HG03442 (cell line): ENCODE data around the gene BCL11B.

Experiments
- ATAC-seq: cut with Tn5 transposase; IDR thresholded peaks from one replicate; pipeline ENCODE4 v1.9.1; 2021; ENCODE audit warnings: mild to moderate bottlenecking, moderate library complexity; ENCODE audit not compliant: unreplicated experiment

BCL11B gene

DNA sequence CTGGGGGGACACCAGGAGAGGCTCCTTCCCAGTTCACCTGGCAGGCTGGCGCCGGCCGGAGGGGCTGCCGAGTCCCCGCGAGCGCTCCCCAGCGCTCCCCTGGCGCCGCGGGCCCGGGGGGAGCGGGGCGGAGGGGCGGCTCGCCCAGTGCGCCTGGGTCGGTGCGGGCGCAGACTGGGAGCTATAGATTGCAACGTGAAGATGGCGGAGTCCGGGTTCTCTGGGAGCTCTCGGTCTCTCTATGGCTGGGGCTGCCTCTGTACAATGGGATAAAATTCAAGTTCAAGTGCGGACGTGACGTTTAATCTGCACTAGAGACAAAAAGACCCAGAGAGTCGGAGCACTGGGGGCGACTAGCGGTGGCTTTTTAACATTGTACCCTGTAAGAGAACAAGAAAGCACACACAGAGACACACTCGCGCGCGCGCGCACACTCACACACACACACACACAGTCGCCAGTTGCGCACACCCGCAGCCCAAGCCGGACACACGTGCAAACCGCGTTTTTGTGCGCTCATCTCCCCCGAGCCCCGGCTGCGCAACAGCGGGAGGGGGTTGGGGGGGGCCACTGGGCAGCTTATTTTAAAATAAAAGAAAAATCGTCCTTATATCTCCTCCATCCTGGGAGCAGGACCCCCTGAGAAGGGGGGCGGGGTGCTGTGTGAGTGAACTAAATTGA lies at the start of gene BCL11B:
BCL11B (minus strand) TSS at position 247 of the 681 bp plus-strand sequence. CDS start 979 bp downstream, outside the sequence.
- ATAC-seq = peak; percentile 87

GRCh38 chr14:99321236-99321925 lies 49.4 kb upstream of the BCL11B start:
- no peak for ATAC-seq

- no peak for ATAC-seq
These were observed 48.7 kb upstream of the BCL11B start for GRCh38 chr14:99320621-99321235.

GRCh38 chr14:99320105-99320572 lies 48.1 kb upstream of the BCL11B start:
- ATAC-seq = peak; percentile 60

GRCh38 chr14:99318959-99319295 lies 46.9 kb upstream of the BCL11B start:
- no peak for ATAC-seq

GRCh38 chr14:99318091-99318958 lies 46.3 kb upstream of the BCL11B start:
- no peak for ATAC-seq

DNA sequence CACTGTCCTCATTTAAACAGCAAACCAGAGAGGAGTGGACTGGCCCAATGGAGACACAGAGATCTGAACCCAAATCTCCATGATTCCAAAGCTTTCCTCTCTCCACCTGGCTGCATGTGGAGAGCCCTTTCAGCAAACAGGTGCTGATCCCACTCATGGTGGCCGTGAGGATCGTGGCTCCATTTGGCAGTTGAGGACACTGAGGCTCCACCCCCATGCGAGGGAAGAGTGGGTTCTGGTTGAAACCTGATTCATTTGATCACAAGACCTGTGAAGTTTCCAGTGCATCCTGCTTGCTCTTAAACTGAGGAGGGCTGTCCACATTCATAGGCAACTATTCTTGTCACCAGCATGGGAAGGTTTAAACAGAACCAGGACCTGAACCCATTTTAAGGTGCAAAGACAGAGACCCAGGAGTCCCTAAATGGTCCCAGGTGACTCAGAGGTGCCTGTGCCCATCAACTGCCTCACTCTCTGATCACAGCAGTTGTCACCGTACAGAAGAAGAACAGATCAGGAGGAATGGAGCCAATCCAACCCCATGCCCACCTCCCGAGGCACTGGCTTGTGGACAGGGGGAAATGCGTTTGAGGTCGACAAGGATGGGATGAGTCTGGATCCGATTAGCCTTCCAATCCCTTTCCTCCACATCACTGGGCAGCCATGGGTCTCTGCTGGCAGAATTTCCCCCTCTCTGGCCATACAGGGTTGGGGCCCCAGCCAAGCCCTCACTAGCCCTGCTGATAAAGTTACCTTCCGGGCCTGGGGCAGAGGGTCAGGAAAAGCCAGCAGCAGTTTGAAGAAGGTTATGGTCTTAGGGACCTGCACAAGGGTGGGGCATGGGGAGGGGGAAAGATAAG lies 45.5 kb upstream of the BCL11B start:
- no peak for ATAC-seq

DNA sequence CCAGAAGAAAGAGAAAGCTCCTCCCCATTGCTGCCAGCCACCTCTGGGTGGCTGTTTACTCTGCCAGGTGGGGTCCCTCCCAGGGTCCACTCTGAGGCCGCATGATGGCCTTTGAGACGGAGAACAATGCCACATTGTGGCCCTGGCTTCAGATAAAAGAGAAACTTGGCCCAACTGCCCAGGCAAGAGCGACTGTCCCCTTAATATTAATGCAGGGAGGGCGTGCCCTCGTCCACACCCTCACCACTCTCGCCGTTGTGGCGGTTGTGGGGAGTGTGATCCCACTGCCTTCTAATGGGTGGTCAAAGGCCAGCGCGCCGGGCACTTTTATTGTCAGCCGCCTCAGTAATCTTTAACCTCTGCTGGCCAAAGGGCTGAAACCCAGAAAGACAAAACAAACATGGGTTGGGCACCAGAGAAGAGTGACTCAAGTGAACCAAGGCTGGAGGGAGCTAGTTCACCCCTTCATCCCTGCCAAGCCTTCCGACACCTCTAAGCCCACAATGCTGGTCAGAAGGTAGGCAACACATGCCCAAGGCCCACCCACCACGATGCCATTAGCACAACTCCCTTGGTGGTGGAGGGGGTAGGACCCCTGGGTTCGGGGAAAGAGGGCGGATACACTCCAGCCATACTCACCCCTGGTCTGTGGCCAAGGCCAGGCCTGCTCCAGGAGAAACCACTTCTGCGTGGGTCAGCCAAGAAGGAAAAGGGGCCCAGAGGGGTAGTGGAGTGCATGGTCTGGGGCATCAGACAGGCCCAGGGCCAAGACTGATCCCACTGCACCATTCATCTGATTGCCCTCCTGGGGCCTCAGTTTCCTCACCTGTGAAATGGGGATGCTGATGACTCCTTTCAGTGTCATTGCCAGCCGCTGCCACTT lies 44.5 kb upstream of the BCL11B start:
- no peak for ATAC-seq

GRCh38 chr14:99315197-99315596 lies 43.2 kb upstream of the BCL11B start:
- ATAC-seq = no peak

DNA sequence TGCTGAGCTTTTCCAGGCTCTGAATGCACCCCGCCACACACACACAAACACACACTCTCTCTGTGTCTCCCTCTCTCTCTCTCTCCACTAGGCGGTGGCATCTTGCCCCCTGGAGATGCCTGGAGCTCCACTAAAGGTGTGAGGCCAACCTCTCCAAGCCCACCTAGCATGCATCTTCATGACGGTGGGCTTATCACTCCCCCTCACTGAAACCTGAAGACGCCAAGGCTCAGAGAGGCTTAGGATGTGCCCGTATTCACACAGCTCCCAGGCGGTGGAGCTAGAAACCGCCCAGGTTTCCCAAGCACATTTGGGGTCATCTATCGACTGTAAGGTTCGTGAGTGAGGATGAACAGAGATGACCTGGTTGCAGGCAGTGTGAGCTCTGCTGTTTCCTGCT lies 42.6 kb upstream of the BCL11B start:
- ATAC-seq = no peak

GRCh38 chr14:99313234-99313633 lies 41.2 kb upstream of the BCL11B start:
- no peak for ATAC-seq

DNA sequence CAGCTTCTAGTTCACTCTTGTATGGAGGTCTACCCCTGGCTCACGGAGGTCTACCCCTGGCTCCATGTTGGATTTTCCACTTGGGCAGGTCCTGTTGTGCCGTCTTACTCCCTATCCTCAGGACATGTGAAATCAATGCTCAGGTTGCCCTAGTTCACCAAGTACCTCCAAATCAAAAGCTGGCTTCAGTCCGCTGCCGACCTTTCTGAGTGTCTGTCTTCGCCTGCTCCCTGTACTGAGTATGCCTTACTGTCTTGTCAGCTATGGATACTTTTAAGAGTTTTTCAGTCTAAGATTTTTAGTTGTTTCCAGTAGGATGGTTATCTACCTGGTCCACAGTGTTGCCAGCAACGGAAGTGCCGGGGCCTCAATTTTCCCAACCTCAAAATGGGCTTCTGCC lies 40.1 kb upstream of the BCL11B start:
- ATAC-seq = no peak

DNA sequence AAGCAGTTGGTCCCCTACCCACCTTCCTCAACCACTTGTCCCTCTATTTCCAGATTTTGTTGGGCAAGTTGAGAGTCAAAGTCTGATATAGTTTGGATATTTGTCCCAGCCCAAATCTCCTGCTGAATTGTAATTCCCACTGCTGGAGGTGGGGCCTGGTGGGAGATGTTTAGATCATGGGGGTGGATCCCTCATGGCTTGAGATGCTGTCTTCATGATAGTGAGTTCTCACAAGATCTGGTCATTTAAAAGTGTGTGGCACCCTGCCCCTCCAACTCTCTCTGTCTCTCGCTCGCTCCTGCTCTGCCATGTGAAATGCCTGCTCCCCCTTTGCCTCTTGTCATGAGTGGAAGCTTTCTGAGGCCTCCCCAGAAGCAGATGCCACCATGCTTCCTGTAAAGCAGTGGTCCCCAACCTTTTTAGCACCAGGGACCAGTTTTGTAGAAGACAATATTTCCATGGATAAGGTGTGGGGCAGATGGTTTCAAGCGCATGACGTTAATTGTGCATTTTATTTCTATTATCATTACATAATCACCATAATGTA lies 37.3 kb upstream of the BCL11B start:
- no peak for ATAC-seq

DNA sequence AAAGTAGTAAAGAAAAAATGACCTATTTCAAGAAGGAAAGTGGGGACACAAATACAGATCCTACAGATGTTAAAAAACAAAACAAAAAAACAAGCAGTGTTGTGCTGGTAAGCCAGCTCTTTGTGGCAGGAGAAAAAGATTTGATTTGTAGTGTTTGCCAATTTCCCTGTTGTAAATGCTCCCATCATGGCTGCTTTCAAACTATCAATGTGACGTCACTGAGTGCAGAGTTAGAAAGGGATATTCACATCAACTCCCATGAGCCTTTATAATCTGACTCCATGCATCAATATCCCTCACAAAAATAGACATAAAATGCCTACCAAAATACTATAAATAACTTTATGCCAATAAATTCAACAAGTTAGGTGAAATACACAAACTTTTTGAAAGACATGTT lies 32.2 kb upstream of the BCL11B start:
- no peak for ATAC-seq

DNA sequence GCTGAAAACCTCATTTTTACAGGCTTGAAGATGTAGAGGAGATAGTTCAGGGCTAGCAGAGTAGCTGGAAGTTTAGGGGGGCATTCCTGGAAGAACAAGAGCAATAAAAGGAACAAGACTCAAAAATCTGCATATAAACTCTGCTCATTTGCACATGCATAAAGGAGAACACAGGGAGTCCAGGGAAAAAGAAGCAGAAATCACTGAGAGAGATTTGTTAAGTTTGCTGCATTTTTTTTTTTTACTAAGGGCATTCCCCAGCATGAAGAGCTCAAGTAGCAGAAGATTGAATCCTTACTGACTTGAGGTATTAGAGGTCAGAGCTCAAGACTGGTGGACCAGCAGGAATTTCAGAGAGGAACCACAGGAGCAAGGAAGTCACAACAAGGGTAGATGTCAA lies 28.2 kb upstream of the BCL11B start:
- ATAC-seq = no peak

GRCh38 chr14:99296517-99296916 lies 24.5 kb upstream of the BCL11B start:
- no peak for ATAC-seq

DNA sequence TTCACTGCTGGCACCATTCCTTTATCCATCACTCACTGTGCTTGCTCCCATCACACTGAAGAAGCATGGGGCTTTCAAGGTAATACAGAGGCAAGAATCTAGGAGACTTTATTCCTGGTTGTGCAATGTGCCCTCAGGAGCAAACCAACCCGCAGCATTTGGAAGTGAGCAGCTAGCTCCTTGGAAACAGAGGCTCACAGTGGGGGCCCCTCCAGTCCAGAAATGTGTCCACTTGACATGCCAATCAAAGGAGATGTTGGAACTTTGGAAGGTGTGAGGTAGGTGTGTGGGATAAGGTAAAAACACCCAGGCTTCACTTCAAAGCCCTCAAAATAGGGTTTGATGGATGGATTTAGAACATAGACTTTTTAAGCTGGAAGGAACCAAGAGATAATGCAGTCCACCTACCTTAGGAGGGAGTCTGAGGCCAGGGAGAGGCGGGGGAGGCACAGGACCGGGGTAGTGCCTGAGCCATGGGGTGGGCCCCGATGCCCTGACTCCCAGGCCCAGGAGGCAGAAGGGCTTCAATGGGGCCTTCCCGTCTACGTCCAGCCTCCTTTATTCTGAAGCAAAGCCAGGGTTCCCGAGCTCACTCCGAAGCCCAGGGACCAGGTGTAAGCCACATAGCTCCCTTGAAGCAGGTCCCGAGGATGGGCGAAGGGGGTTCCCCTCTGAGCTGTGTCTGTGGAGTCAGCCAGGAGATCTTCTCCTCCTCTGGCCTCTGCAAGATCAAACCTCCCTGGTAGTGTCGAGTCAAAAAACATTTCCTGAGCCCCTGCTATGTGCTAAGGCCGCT lies 17.6 kb upstream of the BCL11B start:
- no peak for ATAC-seq

GRCh38 chr14:99288948-99289347 lies 17.0 kb upstream of the BCL11B start:
- ATAC-seq = no peak
